Putamen (tissue), 1 donor: ENCODE measurements around the gene CACNA2D2.

Experiments used
- DNase-seq: peaks from one replicate; pipeline ENCODE4 v3.0.0-alpha.2; 2016; ENCODE audit warnings: low spot score

CACNA2D2 gene

GRCh38 chr3:50503504-50504342 lies at the start of gene CACNA2D2:
Gene CACNA2D2, minus strand, starts transcription at chr3:50503634. Its CDS starts 211 bp downstream, at chr3:50503423.
- no peak for DNase-seq

- DNase-seq: no peak
Observed at GRCh38 chr3:50552598-50552997, 49.2 kb upstream of the CACNA2D2 start.

- DNase-seq: no peak
Observed at GRCh38 chr3:50551681-50552435, 48.4 kb upstream of the CACNA2D2 start.

- DNase-seq: no peak
Observed at GRCh38 chr3:50551054-50551659, 47.7 kb upstream of the CACNA2D2 start.

GRCh38 chr3:50550079-50550736 lies 46.8 kb upstream of the CACNA2D2 start:
- DNase-seq: no peak

- peak; percentile 67 for DNase-seq
Observed at GRCh38 chr3:50549226-50549625, 45.8 kb upstream of the CACNA2D2 start.

- no peak for DNase-seq
Observed at GRCh38 chr3:50545781-50546180, 42.3 kb upstream of the CACNA2D2 start.

- DNase-seq: peak; percentile 69
Observed at GRCh38 chr3:50542177-50543034, 39.0 kb upstream of the CACNA2D2 start.

GRCh38 chr3:50539356-50540286 lies 36.2 kb upstream of the CACNA2D2 start:
- no peak for DNase-seq

GRCh38 chr3:50537421-50538129 lies 34.1 kb upstream of the CACNA2D2 start:
- no peak for DNase-seq

- DNase-seq: peak; percentile 81
Observed at GRCh38 chr3:50536471-50537180, 33.2 kb upstream of the CACNA2D2 start.

GRCh38 chr3:50534681-50535330 lies 31.4 kb upstream of the CACNA2D2 start:
- no peak for DNase-seq

- no peak for DNase-seq
Observed at GRCh38 chr3:50533807-50534461, 30.5 kb upstream of the CACNA2D2 start.

GRCh38 chr3:50533316-50533715 lies 29.9 kb upstream of the CACNA2D2 start:
- DNase-seq: no peak

GRCh38 chr3:50532062-50532705 lies 28.8 kb upstream of the CACNA2D2 start:
- DNase-seq: no peak

- DNase-seq: no peak
Observed at GRCh38 chr3:50531201-50531600, 27.8 kb upstream of the CACNA2D2 start.
